Brain microvascular endothelial cell (primary cell): Measurements from ENCODE around the gene CLDN19.

Source experiments
- DNase-seq: peaks from one replicate; pipeline ENCODE4 v3.0.0-alpha.2; 2020
- H3K27ac ChIP-seq: fragments of 250-450 bp; sonication (Bioruptor Pico); 2 replicates; pipeline ENCODE4 v1.5.1; 2020; ENCODE audit warnings: mild to moderate bottlenecking, moderate library complexity
- H3K27me3 ChIP-seq: fragments of 250-450 bp; sonication (Bioruptor Pico); replicated peaks from 2 replicates; pipeline ENCODE4 v1.5.1; 2020; ENCODE audit warnings: mild to moderate bottlenecking
- H3K36me3 ChIP-seq: fragments of 250-450 bp; sonication (Bioruptor Pico); replicated peaks from 2 replicates; pipeline ENCODE4 v1.5.1; 2020; ENCODE audit warnings: mild to moderate bottlenecking
- H3K4me3 ChIP-seq: 2 replicates; pipeline ENCODE4 v1.5.1; 2011; ENCODE audit warnings: low read depth, mild to moderate bottlenecking, control low read depth, low read length, moderate library complexity
- CTCF ChIP-seq: IDR thresholded peaks from 2 replicates; pipeline ENCODE4 v1.5.1; 2011; ENCODE audit warnings: low read depth, mild to moderate bottlenecking, moderate library complexity, low read length, control low read depth, inconsistent platforms; ENCODE audit errors: missing control alignments
- in situ Hi-C: cut with HindIII; loops from 2 replicates; pipeline ENCODE4 v1.10.0; 2017; ENCODE audit warnings: low sequenced_read_pairs, low pct_ligation_motif_present

The CLDN19 gene

DNA sequence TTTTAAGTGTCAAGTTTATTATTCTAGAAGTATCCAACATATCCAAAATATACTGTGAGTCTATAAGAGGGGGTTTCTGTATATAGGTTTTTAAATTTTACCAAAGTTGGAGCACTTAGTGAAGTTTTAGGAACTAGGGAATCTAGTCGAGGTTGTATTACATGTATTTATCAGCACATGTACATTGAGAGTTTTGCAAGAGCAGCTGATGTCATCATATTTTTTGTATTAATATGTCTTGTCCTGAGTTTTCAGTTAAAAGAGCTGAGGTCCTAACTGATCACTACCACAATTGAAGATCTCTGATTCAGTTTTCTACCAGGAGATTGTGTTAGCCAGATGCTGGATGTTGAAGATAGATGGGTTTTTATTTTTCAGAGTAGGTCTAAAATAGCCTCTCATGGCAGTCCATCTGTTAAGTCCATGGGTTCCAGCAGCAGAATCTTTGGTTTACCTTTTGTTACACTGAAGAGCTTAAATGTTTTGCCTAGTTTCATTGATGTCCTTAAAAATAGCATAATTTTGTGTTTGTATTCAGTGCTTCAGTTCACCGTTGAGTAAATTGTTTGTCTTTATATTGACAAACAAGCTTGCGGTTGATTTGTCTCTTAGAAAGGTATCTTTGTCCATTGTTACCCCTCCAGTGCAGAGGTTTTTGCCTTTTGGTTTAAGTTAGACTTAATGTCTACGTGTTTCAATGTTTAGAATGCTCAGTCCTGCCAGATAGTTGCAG is 41.8 kb downstream of the CLDN19 start:
- TF ChIP-seq CTCF: no peak
- H3K27me3 ChIP-seq: no peaks in the 10 kb centered on the region
- H3K36me3 ChIP-seq: peaks cover 86% of the 10 kb centered on the region
- H3K27ac ChIP-seq: no peak overlapping the region
- DNase-seq: no peak
- in situ Hi-C loops: no loop called here
- no peak overlapping the region for H3K4me3 ChIP-seq

DNA sequence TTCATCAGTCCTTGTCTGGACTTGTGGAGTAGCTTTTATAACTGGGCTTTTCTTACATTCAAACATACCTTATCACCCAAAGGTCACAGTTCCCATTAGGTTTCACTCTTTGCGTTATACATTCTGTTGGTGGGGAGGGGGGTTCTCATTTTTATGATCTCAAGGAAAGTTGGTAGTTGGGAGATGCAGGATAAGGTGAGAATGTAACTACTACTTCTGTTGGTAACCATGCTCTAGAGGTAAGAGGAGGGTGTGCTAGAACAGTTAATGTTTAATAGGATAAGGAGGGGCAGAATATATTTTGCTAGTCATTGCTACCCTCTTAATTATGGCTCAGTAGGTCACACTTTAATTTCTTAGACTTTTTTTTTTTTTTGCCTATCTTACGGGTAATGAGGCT is 47.1 kb downstream of the CLDN19 start:
- H3K36me3 ChIP-seq: peaks cover 38% of the 10 kb centered on the region
- H3K27ac ChIP-seq: no peak overlapping the region
- no peak for DNase-seq
- in situ Hi-C loops: no loop called here
- H3K27me3 ChIP-seq: no peaks in the 10 kb centered on the region
- TF ChIP-seq CTCF: no peak
- no peak overlapping the region for H3K4me3 ChIP-seq

DNA sequence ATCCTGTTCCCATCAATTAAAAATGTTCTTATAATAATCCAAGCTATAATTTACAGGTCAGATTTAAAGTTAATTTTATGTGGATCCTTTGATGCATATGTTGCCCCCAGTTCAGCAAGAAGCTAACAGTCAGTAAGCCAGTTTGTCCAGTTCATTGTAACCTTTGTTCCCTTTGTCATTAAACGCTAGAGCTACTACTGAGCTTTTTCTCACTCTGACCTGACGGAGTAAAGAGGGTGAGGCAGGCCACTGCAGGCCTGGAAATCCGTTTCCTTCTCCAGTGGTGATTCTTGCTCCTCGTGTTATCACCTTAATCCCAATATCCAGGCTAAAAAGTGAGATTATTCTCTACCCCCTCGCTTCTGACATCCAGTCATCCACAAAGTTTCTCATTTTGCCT is 47.6 kb downstream of the CLDN19 start:
- no peak for TF ChIP-seq CTCF
- Histone ChIP-seq H3K36me3 (peaks cover 36% of the 10 kb centered on the region), H3K27me3 (no peaks in the 10 kb centered on the region), H3K27ac (no peak overlapping the region), H3K4me3 (no peak overlapping the region)
- no peak for DNase-seq
- in situ Hi-C loops: no loop called here

GRCh38 chr1:42691157-42691498 is 48.9 kb downstream of the CLDN19 start:
- H3K27me3 ChIP-seq: no peaks in the 10 kb centered on the region
- in situ Hi-C loops: no loop called here
- H3K27ac ChIP-seq: no peak overlapping the region
- DNase-seq: no peak
- no peak for TF ChIP-seq CTCF
- H3K4me3 ChIP-seq: no peak overlapping the region
- peaks cover 24% of the 10 kb centered on the region for H3K36me3 ChIP-seq

DNA sequence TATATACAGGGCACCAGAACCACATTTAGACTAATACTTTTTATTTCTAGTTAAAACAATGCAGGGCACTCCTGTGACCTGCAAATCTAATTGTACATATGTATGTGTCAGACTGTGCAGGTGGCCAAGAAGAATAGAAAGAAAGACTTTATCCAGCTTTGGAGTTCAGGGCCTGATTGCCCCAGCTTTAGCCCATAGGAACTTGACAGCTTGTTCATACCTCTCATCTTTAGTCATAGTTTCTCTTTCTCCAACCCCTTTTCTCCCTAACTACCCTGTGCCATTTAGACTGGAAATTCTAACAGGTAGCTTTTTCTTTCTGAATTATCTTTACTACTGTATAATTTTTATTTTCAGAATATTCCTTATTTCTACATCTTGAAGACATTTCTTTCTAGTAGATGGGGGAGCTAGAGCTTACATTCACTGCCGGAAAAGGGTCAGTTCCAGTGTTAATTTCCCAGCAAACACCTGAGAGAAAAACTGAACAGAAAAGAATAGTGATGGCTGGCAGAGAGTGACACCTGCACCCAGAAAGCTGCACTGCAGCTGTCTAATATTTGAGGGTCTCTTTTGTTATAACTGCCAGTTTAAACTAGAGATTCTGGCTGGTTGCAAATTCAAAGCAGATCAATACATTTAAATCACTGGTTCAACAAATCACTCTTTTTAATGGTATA is 49.4 kb downstream of the CLDN19 start:
- TF ChIP-seq CTCF: peak; percentile 31
- Histone ChIP-seq H3K27ac (no peak overlapping the region), H3K27me3 (no peaks in the 10 kb centered on the region), H3K4me3 (no peak overlapping the region), H3K36me3 (peaks cover 18% of the 10 kb centered on the region)
- in situ Hi-C loops: no loop called here
- DNase-seq: no peak
